ENCODE measurements around the gene EDARADD.

DNA sequence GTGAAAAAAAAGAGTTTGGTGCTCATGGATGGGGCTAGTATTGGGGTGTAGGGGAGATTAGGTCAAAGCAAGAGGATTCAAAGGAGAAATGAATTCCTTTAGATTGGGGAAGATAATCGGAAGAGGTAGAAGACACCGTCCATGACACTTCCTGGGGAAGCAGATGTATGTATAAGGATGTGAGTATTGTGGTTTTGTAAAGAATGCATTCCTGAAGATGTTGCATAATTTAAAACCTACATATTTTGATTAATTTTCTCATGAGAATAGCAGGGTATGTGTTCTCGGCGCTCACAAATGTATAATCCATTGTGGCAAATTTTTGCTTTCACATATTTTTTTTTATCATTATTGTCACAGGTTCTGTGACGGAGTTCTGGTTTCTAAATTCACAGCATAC is 124.2 kb downstream of the EDARADD start:
- TF ChIP-seq POLR2AphosphoS5 (IDR thresholded peaks at IDR 0.05; ENCODE audit: low read depth, low read length) = no peak
- no peak for TF ChIP-seq KDM1A (IDR thresholded peaks at IDR 0.05; ENCODE audit: borderline replicate concordance, low read length)
- TF ChIP-seq EGR1 (IDR thresholded peaks at IDR 0.05; ENCODE audit: borderline replicate concordance, low read depth, low read length) = no peak
- TF ChIP-seq, protein P1, sequence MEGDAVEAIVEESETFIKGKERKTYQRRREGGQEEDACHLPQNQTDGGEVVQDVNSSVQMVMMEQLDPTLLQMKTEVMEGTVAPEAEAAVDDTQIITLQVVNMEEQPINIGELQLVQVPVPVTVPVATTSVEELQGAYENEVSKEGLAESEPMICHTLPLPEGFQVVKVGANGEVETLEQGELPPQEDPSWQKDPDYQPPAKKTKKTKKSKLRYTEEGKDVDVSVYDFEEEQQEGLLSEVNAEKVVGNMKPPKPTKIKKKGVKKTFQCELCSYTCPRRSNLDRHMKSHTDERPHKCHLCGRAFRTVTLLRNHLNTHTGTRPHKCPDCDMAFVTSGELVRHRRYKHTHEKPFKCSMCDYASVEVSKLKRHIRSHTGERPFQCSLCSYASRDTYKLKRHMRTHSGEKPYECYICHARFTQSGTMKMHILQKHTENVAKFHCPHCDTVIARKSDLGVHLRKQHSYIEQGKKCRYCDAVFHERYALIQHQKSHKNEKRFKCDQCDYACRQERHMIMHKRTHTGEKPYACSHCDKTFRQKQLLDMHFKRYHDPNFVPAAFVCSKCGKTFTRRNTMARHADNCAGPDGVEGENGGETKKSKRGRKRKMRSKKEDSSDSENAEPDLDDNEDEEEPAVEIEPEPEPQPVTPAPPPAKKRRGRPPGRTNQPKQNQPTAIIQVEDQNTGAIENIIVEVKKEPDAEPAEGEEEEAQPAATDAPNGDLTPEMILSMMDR (IDR thresholded peaks at IDR 0.05; ENCODE audit: control extremely low read depth in 1 of 3, insufficient read depth in 1 of 3, low read depth in 1 of 3, low read length in 3 of 3) = no peak
- TF ChIP-seq EZH2 (IDR thresholded peaks at IDR 0.05; ENCODE audit: low read depth, low read length, severe bottlenecking) = no peak
- no peak for TF ChIP-seq HDAC6 (IDR thresholded peaks at IDR 0.05; ENCODE audit: low read depth, low read length)
- TF ChIP-seq NANOG (IDR thresholded peaks at IDR 0.05; ENCODE audit: insufficient read depth, low read depth, low read length, poor library complexity, severe bottlenecking) = no peak
- TF ChIP-seq, protein P2, sequence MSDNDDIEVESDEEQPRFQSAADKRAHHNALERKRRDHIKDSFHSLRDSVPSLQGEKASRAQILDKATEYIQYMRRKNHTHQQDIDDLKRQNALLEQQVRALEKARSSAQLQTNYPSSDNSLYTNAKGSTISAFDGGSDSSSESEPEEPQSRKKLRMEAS (IDR thresholded peaks at IDR 0.05) = no peak
- TF ChIP-seq TAF1 (IDR thresholded peaks at IDR 0.05; ENCODE audit: low read depth, low read length) = no peak
- no peak for TF ChIP-seq POLR2A (IDR thresholded peaks at IDR 0.05; ENCODE audit: control extremely low read depth in 1 of 2, low read depth in 2 of 2, low read length in 2 of 2)
